Fibroblast of lung (primary cell): ENCODE measurements around the gene HEG1. TPM values are rescaled to one million over a fixed set of nuclear protein-coding genes. Genes with fewer than 3 reads are reported as not detected.

Source experiments
- DNase-seq, 2 donors: peaks; one replicate each; pipeline versions ENCODE4 v3.0.0 to v3.0.0-alpha.2; 2010; ENCODE audit warnings: low read depth in 2 of 2
- H2AFZ ChIP-seq: 2 replicates; pipeline ENCODE4 v1.5.1; 2012; ENCODE audit warnings: low read length, control low read depth, inconsistent platforms
- H3K27ac ChIP-seq: 2 replicates; pipeline ENCODE4 v1.5.1; 2011; ENCODE audit warnings: low read length, control low read depth; ENCODE audit not compliant: insufficient read depth
- H3K27me3 ChIP-seq: 2 replicates; pipeline ENCODE4 v1.5.1; 2011; ENCODE audit warnings: mild to moderate bottlenecking, low read length; ENCODE audit not compliant: control insufficient read depth, insufficient read depth
- H3K36me3 ChIP-seq: 2 replicates; pipeline ENCODE4 v1.5.1; 2011; ENCODE audit warnings: low read length; ENCODE audit not compliant: control insufficient read depth, insufficient read depth
- H3K4me1 ChIP-seq: 2 replicates; pipeline ENCODE4 v1.5.1; 2011; ENCODE audit warnings: low read length; ENCODE audit not compliant: control insufficient read depth, insufficient read depth; ENCODE audit errors: extremely low read depth
- H3K4me2 ChIP-seq: 2 replicates; pipeline ENCODE4 v1.5.1; 2011; ENCODE audit warnings: low read length, control low read depth; ENCODE audit not compliant: insufficient read depth; ENCODE audit errors: extremely low read depth
- H3K4me3 ChIP-seq, 4 experiments: fragments of 200-600 bp in 1 of 4; sonication (generic) in 1 of 4; replicated peaks in 1 of 4; 2 replicates each; pipeline ENCODE4 v1.5.1; 2011 to 2016; ENCODE audit warnings: low read length in 4 of 4, low read depth in 3 of 4, mild to moderate bottlenecking in 3 of 4, control low read depth in 2 of 4, inconsistent platforms in 1 of 4, mixed read lengths in 1 of 4; ENCODE audit not compliant: insufficient read depth in 1 of 4; ENCODE audit errors: control extremely low read depth in 1 of 4
- H3K79me2 ChIP-seq: 2 replicates; pipeline ENCODE4 v1.5.1; 2012; ENCODE audit warnings: mild to moderate bottlenecking, low read length, inconsistent platforms; ENCODE audit not compliant: control insufficient read depth, insufficient read depth
- H3K9ac ChIP-seq: 2 replicates; pipeline ENCODE4 v1.5.1; 2011; ENCODE audit warnings: mild to moderate bottlenecking, low read length, control low read depth; ENCODE audit not compliant: insufficient read depth
- H3K9me3 ChIP-seq: 2 replicates; pipeline ENCODE4 v1.5.1; 2012; ENCODE audit warnings: low read depth, low read length; ENCODE audit not compliant: control insufficient read depth, insufficient read depth
- H4K20me1 ChIP-seq: 2 replicates; pipeline ENCODE4 v1.5.1; 2011; ENCODE audit warnings: low read length; ENCODE audit not compliant: control insufficient read depth, insufficient read depth; ENCODE audit errors: extremely low read depth
- CTCF ChIP-seq, 2 donors: IDR thresholded peaks in 1 of 2; conservative IDR thresholded peaks in 1 of 2; 1 replicate in 1 of 2; 2 replicates in 1 of 2; pipeline ENCODE4 v1.5.1; 2011 to 2012; ENCODE audit warnings: low read length in 2 of 2, control low read depth in 1 of 2, inconsistent platforms in 1 of 2, low read depth in 1 of 2, mild to moderate bottlenecking in 1 of 2
- EZH2 ChIP-seq: IDR thresholded peaks from 2 replicates; pipeline ENCODE4 v1.5.1; 2012; ENCODE audit warnings: low read length, control low read depth, mild to moderate bottlenecking; ENCODE audit errors: missing control alignments
- polyA plus RNA-seq, 2 donors: library from polyadenylated mRNA; depleted of rRNA in 1 of 2; stranded (reverse) in 1 of 2; unstranded in 1 of 2; fragments of >200 nt; gene quantifications; 2 replicates each; pipeline ENCODE4 v1.2.1, GENCODE V29; 2011 to 2012; ENCODE audit warnings: missing spikeins in 1 of 2
- total RNA-seq: library from RNA; depleted of rRNA; stranded (reverse); fragments of >200 nt; gene quantifications from 2 replicates; pipeline ENCODE4 v1.2.1, GENCODE V29; 2014

The HEG1 gene
- total and polyA plus RNA-seq, 2 donors (not counting 1 experiment from before 2014, with no cell fraction given), result 137 to 305 TPM

- H3K4me3 ChIP-seq, result no peak overlapping the region
- peaks cover 22% of the 10 kb centered on the region for H3K4me1 ChIP-seq
- TF ChIP-seq CTCF (conservative IDR thresholded peaks at IDR 0.05 in 1 of 2, IDR thresholded peaks at IDR 0.05 in 1 of 2; ENCODE audit: low read depth in 1 of 2, low read length in 2 of 2), result no peak
- H3K27me3 ChIP-seq, result no peaks in the 10 kb centered on the region
- DNase-seq, result no peak
- no peaks in the 10 kb centered on the region for H3K9me3 ChIP-seq
- peaks cover 25% of the 10 kb centered on the region for H3K36me3 ChIP-seq
- H3K9ac ChIP-seq, result no peak overlapping the region
- H3K79me2 ChIP-seq, result no peaks in the 10 kb centered on the region
- no peak overlapping the region for H2AFZ ChIP-seq
- H3K4me2 ChIP-seq, result no peak overlapping the region
- H3K27ac ChIP-seq, result no peak overlapping the region
- H4K20me1 ChIP-seq, result no peaks in the 10 kb centered on the region
Observed at GRCh38 chr3:125002414-125003368, 53.1 kb downstream of the HEG1 start.

- no peak for TF ChIP-seq CTCF (conservative IDR thresholded peaks at IDR 0.05 in 1 of 2, IDR thresholded peaks at IDR 0.05 in 1 of 2; ENCODE audit: low read depth in 1 of 2, low read length in 2 of 2)
- no peak for TF ChIP-seq EZH2
- no peaks in the 10 kb centered on the region for H4K20me1 ChIP-seq
- peaks cover 29% of the 10 kb centered on the region for H3K36me3 ChIP-seq
- no peak for DNase-seq
- H3K79me2 ChIP-seq, result no peaks in the 10 kb centered on the region
- H3K4me1 ChIP-seq, result peaks cover 22% of the 10 kb centered on the region
- no peaks in the 10 kb centered on the region for H3K9me3 ChIP-seq
- H3K4me2 ChIP-seq, result no peak overlapping the region
- H3K27ac ChIP-seq, result no peak overlapping the region
- H3K4me3 ChIP-seq, result no peak overlapping the region
- H2AFZ ChIP-seq, result no peak overlapping the region
- no peaks in the 10 kb centered on the region for H3K27me3 ChIP-seq
- H3K9ac ChIP-seq, result no peak overlapping the region
Observed at GRCh38 chr3:125001557-125002413, 54.0 kb downstream of the HEG1 start.

GRCh38 chr3:125000661-125001060 lies 55.1 kb downstream of the HEG1 start:
- DNase-seq, result no peak
- Histone ChIP-seq H3K4me1 (peaks cover 22% of the 10 kb centered on the region), H3K36me3 (peaks cover 32% of the 10 kb centered on the region), H3K4me3 (no peak overlapping the region), H4K20me1 (no peaks in the 10 kb centered on the region), H3K9me3 (no peaks in the 10 kb centered on the region), H3K4me2 (no peak overlapping the region), H3K9ac (no peak overlapping the region), H2AFZ (no peak overlapping the region), H3K27me3 (no peaks in the 10 kb centered on the region), H3K79me2 (no peaks in the 10 kb centered on the region), H3K27ac (no peak overlapping the region)
- TF ChIP-seq CTCF (conservative IDR thresholded peaks at IDR 0.05 in 1 of 2, IDR thresholded peaks at IDR 0.05 in 1 of 2; ENCODE audit: low read depth in 1 of 2, low read length in 2 of 2), result no peak
- no peak for TF ChIP-seq EZH2
